ENCODE measurements around the gene FGG.

The FGG gene

DNA sequence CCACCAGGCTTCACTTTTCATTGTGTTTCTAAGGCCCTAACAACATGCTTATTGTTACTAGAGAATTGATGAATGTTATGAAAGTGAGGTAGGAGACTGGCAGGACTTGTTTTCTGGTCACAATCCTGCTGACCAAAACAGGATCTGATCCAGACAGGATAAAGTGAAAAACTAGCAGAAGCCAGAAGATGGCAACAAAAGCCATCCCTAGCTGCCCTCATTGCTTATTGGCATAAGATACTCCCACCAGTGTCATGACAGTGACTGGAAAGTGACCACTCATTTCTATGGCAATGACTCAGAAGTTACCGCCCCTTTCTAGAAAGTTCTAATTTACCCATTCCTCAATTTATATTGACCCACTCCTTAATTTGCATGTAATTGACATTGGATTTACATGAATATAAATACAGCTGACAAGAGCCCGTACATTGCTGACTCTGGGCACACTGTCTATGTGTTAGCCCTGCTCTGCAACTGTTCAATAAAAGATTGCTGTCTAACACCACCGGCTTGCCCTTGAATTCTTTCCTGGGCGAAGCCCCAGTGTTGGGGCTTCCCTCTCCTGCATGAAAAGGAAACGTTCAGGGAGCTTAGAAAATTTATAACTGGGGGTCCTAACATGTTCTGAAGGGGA is 30.0 kb upstream of the FGG start:
- no peak for TF ChIP-seq SIN3A (IDR thresholded peaks at IDR 0.05; ENCODE audit: borderline replicate concordance, insufficient read depth, low read length)
- TF ChIP-seq FOXP2 (optimal IDR thresholded peaks at IDR 0.05; ENCODE audit: borderline replicate concordance, extremely low read depth, extremely low read length, insufficient read depth), result no peak
- TF ChIP-seq TAF1 (IDR thresholded peaks at IDR 0.05; ENCODE audit: borderline replicate concordance, insufficient read depth, low read length), result no peak
- no peak for TF ChIP-seq POLR2AphosphoS5 (IDR thresholded peaks at IDR 0.05; ENCODE audit: low read depth, low read length)
- TF ChIP-seq, protein P1, sequence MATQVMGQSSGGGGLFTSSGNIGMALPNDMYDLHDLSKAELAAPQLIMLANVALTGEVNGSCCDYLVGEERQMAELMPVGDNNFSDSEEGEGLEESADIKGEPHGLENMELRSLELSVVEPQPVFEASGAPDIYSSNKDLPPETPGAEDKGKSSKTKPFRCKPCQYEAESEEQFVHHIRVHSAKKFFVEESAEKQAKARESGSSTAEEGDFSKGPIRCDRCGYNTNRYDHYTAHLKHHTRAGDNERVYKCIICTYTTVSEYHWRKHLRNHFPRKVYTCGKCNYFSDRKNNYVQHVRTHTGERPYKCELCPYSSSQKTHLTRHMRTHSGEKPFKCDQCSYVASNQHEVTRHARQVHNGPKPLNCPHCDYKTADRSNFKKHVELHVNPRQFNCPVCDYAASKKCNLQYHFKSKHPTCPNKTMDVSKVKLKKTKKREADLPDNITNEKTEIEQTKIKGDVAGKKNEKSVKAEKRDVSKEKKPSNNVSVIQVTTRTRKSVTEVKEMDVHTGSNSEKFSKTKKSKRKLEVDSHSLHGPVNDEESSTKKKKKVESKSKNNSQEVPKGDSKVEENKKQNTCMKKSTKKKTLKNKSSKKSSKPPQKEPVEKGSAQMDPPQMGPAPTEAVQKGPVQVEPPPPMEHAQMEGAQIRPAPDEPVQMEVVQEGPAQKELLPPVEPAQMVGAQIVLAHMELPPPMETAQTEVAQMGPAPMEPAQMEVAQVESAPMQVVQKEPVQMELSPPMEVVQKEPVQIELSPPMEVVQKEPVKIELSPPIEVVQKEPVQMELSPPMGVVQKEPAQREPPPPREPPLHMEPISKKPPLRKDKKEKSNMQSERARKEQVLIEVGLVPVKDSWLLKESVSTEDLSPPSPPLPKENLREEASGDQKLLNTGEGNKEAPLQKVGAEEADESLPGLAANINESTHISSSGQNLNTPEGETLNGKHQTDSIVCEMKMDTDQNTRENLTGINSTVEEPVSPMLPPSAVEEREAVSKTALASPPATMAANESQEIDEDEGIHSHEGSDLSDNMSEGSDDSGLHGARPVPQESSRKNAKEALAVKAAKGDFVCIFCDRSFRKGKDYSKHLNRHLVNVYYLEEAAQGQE (IDR thresholded peaks at IDR 0.05; ENCODE audit: insufficient read depth in 1 of 2, low read depth in 2 of 2, low read length in 2 of 2), result no peak

DNA sequence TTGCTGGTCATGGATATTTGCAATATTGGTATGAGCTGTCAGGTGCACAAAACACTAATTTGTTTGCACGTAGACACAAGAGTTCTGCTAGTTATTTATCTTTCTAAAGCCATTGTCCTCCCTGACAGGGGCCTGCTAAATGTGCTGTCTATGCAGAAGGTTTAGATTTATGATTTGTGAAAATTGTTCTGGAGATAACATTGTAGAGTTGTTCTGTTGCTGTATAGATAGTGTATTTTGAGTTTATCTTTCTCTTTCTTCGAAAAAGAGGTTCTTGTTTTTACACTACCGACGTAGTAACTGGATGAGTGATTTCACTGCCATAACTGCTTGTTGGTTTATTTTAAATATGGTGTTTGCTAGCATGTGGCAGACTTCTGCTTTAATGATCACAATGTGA is 28.5 kb upstream of the FGG start:
- TF ChIP-seq, protein P1 (IDR thresholded peaks at IDR 0.05; ENCODE audit: insufficient read depth in 1 of 2, low read depth in 2 of 2, low read length in 2 of 2), result no peak
- TF ChIP-seq POLR2AphosphoS5 (IDR thresholded peaks at IDR 0.05; ENCODE audit: low read depth, low read length) (no peak), SIN3A (IDR thresholded peaks at IDR 0.05; ENCODE audit: borderline replicate concordance, insufficient read depth, low read length) (no peak)

DNA sequence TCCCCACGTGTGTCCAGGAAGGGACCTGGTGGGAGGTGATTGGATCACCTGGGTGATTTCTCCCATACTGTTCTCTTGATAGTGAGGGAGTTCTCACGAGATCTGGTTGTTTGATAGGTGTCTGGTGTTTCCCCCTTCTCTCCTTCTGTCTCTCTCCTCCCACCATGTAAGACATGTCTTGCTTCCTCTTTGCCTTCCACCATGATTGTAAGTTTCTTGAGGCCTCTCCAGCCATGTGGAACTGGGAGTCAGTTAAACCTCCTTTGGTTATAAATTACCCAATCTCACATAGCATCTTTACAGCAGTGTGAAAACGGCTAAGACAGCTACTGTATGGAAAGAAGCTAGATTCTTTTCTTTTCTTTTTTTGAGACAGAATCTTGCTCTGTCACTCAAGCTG is 21.6 kb upstream of the FGG start:
- TF ChIP-seq TAF1 (IDR thresholded peaks at IDR 0.05; ENCODE audit: borderline replicate concordance, insufficient read depth, low read length) (no peak), SIN3A (IDR thresholded peaks at IDR 0.05; ENCODE audit: borderline replicate concordance, insufficient read depth, low read length) (no peak), FOXP2 (optimal IDR thresholded peaks at IDR 0.05; ENCODE audit: borderline replicate concordance, extremely low read depth, extremely low read length, insufficient read depth) (no peak)

DNA sequence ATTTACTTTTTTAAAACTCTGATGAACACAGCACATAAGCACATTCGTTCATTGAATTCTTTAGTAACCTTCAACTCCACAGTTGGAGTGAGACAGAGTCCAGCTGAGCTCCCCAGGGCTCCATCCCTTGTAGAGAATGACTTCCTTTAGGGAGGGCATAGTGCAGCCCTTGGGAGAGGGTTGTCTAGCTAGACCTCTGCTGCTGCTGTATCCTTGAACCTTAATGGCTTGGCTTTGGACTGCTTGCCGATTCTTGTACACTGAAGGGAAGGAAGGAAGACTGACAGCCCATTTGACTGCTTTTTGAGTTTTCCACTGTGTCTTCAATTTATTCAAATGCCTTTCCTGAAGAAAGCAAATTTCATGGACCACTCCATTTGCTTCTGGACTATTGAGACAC is 19.4 kb upstream of the FGG start:
- TF ChIP-seq TAF1 (IDR thresholded peaks at IDR 0.05; ENCODE audit: borderline replicate concordance, insufficient read depth, low read length) (no peak), FOXP2 (optimal IDR thresholded peaks at IDR 0.05; ENCODE audit: borderline replicate concordance, extremely low read depth, extremely low read length, insufficient read depth) (no peak), SIN3A (IDR thresholded peaks at IDR 0.05; ENCODE audit: borderline replicate concordance, insufficient read depth, low read length) (no peak), POLR2AphosphoS5 (IDR thresholded peaks at IDR 0.05; ENCODE audit: low read depth, low read length) (no peak)
- TF ChIP-seq, protein P1 (IDR thresholded peaks at IDR 0.05; ENCODE audit: insufficient read depth in 1 of 2, low read depth in 2 of 2, low read length in 2 of 2), result no peak

DNA sequence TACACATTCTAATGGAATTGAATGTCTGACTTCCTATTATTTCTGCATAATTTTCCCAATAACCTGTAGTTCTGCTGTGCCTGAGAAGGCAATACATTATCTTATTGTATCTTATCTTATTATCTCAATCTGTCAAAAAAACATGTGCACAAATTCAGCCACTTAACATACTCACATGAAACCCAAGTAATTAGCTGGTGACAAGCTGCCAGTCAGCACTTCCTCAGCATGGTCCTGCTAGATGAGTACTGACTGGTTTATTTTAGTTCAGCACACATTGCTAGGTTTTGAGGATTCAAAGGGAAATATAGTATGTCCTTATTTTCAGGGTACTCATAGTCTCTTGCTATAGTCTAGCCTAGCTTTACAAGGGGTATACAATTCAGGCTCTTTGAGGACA is 17.9 kb upstream of the FGG start:
- no peak for TF ChIP-seq FOXP2 (optimal IDR thresholded peaks at IDR 0.05; ENCODE audit: borderline replicate concordance, extremely low read depth, extremely low read length, insufficient read depth)
- no peak for TF ChIP-seq SIN3A (IDR thresholded peaks at IDR 0.05; ENCODE audit: borderline replicate concordance, insufficient read depth, low read length)
- TF ChIP-seq, protein P1 (IDR thresholded peaks at IDR 0.05; ENCODE audit: insufficient read depth in 1 of 2, low read depth in 2 of 2, low read length in 2 of 2), result no peak
- no peak for TF ChIP-seq POLR2AphosphoS5 (IDR thresholded peaks at IDR 0.05; ENCODE audit: low read depth, low read length)
- no peak for TF ChIP-seq TAF1 (IDR thresholded peaks at IDR 0.05; ENCODE audit: borderline replicate concordance, insufficient read depth, low read length)
